ENCODE data around the gene ZDHHC11B.
"Not testable (repeated sequence)": the region's sequence is repeated elsewhere in the genome, so short reads cannot be mapped to it uniquely, and the experiment has no call there.

Gene ZDHHC11B

GRCh38 chr5:784428-785177 lies at the start of gene ZDHHC11B:
Gene ZDHHC11B, minus strand, starts transcription at chr5:784729. Its CDS starts 17,810 bp downstream, at chr5:766919.
- DNase-seq (ENCODE audit: low read depth): peak; percentile 90

GRCh38 chr5:834013-834412 lies 49.5 kb upstream of the ZDHHC11B start:
- DNase-seq (ENCODE audit: low read depth): not testable (repeated sequence)

- not testable (repeated sequence) for DNase-seq (ENCODE audit: low read depth)
Observed at GRCh38 chr5:828194-828593, 43.7 kb upstream of the ZDHHC11B start.

- not testable (repeated sequence) for DNase-seq (ENCODE audit: low read depth)
Observed at GRCh38 chr5:825544-825943, 41.0 kb upstream of the ZDHHC11B start.

GRCh38 chr5:821504-821903 lies 37.0 kb upstream of the ZDHHC11B start:
- no peak for DNase-seq (ENCODE audit: low read depth)

GRCh38 chr5:820245-820644 lies 35.7 kb upstream of the ZDHHC11B start:
- no peak for DNase-seq (ENCODE audit: low read depth)

GRCh38 chr5:819078-819477 lies 34.5 kb upstream of the ZDHHC11B start:
- DNase-seq (ENCODE audit: low read depth): no peak

GRCh38 chr5:816176-816575 lies 31.6 kb upstream of the ZDHHC11B start:
- DNase-seq (ENCODE audit: low read depth): no peak

GRCh38 chr5:815449-815848 lies 30.9 kb upstream of the ZDHHC11B start:
- no peak for DNase-seq (ENCODE audit: low read depth)

- not testable (repeated sequence) for DNase-seq (ENCODE audit: low read depth)
Observed at GRCh38 chr5:813575-813974, 29.0 kb upstream of the ZDHHC11B start.

- not testable (repeated sequence) for DNase-seq (ENCODE audit: low read depth)
Observed at GRCh38 chr5:811384-811783, 26.9 kb upstream of the ZDHHC11B start.

GRCh38 chr5:807719-808514 lies 23.4 kb upstream of the ZDHHC11B start:
- not testable (repeated sequence) for DNase-seq (ENCODE audit: low read depth)

- DNase-seq (ENCODE audit: low read depth): no peak
Observed at GRCh38 chr5:801472-801871, 16.9 kb upstream of the ZDHHC11B start.

- not testable (repeated sequence) for DNase-seq (ENCODE audit: low read depth)
Observed at GRCh38 chr5:801055-801454, 16.5 kb upstream of the ZDHHC11B start.

GRCh38 chr5:798505-799138 lies 14.1 kb upstream of the ZDHHC11B start:
- not testable (repeated sequence) for DNase-seq (ENCODE audit: low read depth)

GRCh38 chr5:797986-798385 lies 13.5 kb upstream of the ZDHHC11B start:
- not testable (repeated sequence) for DNase-seq (ENCODE audit: low read depth)

- not testable (repeated sequence) for DNase-seq (ENCODE audit: low read depth)
Observed at GRCh38 chr5:795873-796272, 11.3 kb upstream of the ZDHHC11B start.

- DNase-seq (ENCODE audit: low read depth): not testable (repeated sequence)
Observed at GRCh38 chr5:794948-795347, 10.4 kb upstream of the ZDHHC11B start.

- not testable (repeated sequence) for DNase-seq (ENCODE audit: low read depth)
Observed at GRCh38 chr5:788703-789102, 4.2 kb upstream of the ZDHHC11B start.

GRCh38 chr5:787857-788233 lies 3.3 kb upstream of the ZDHHC11B start:
- not testable (repeated sequence) for DNase-seq (ENCODE audit: low read depth)

GRCh38 chr5:787224-787856 lies 2.8 kb upstream of the ZDHHC11B start:
- not testable (repeated sequence) for DNase-seq (ENCODE audit: low read depth)

GRCh38 chr5:785181-785705 lies 714 bp upstream of the ZDHHC11B start:
- not testable (repeated sequence) for DNase-seq (ENCODE audit: low read depth)
